Astrocyte of the spinal cord (primary cell): Measurements from ENCODE around the gene ACTRT2.

ENCODE experiments used
- DNase-seq: peaks from one replicate; pipeline ENCODE4 v3.0.0; 2011; ENCODE audit warnings: low read depth, low spot score
- H3K4me3 ChIP-seq: 2 replicates; pipeline ENCODE4 v1.5.1; 2011; ENCODE audit warnings: low read depth, mild to moderate bottlenecking, low read length, moderate library complexity
- CTCF ChIP-seq: IDR thresholded peaks from 2 replicates; pipeline ENCODE4 v1.5.1; 2012; ENCODE audit warnings: low read depth, mild to moderate bottlenecking, low read length, inconsistent platforms
- in situ Hi-C: cut with HindIII; loops from 2 replicates; pipeline ENCODE4 v1.10.0; 2017; ENCODE audit warnings: low sequenced_read_pairs

The ACTRT2 gene

DNA sequence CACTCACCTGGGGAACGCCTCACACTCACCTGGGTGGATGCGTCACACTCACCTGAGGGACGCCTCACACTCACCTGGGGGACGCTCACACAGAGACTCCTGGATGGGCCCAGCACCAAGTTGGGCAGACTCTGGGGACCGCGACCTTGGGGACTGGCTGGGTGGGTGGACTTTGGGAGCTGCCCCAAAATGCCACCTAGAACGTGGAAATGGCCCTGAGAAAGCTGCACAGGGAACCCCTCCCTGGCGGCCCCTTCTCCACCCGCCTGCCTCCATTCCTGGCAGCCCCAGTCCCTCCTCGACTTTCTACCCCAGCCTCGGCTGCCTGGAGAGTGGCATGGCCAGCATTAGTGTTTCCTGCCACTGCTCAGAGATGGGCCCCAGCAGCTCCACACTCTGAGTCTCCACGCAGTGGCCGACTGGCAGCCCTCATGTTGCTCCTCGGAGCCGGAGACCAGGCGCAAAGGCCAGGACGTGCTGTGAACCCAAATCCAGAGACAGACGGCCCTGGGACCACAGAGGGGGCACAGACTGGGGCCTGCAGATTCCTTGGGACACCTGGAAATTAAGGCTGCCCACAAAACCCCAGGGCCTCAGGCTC is 46.5 kb upstream of the ACTRT2 start:
- no peak overlapping the region for H3K4me3 ChIP-seq
- in situ Hi-C loops: no loop called here
- DNase-seq: no peak
- TF ChIP-seq CTCF: no peak

- no peak overlapping the region for H3K4me3 ChIP-seq
- in situ Hi-C loops: no loop called here
- DNase-seq: no peak
- TF ChIP-seq CTCF: no peak
Observed at GRCh38 chr1:2975466-2976179, 45.6 kb upstream of the ACTRT2 start.

DNA sequence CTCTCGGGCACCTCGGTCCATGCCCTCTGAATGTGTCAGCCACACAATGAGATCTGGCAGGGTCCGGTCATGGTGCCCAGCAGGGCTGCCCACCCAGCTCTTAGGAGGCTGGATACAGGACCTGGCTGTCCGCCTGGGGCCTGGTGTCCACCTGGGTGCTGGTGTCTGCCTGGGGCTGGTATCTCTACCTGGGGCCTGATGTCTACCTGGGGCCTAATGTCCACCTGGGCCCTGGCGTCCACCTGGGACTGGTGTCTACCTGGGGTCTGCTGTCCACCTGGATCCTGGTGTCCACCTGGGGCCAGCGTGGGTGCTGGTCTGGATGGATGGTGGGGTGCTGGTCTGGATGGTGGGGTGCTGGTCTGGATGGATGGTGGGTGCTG is 45.1 kb upstream of the ACTRT2 start:
- no peak for TF ChIP-seq CTCF
- DNase-seq: no peak
- in situ Hi-C loops: no loop called here

GRCh38 chr1:2977886-2978611 is 43.2 kb upstream of the ACTRT2 start:
- no peak for DNase-seq
- in situ Hi-C loops: no loop called here
- TF ChIP-seq CTCF: no peak
- no peak overlapping the region for H3K4me3 ChIP-seq

More for the DNA sequence above, 45.1 kb upstream of the ACTRT2 start:
- H3K4me3 ChIP-seq: no peak overlapping the region

DNA sequence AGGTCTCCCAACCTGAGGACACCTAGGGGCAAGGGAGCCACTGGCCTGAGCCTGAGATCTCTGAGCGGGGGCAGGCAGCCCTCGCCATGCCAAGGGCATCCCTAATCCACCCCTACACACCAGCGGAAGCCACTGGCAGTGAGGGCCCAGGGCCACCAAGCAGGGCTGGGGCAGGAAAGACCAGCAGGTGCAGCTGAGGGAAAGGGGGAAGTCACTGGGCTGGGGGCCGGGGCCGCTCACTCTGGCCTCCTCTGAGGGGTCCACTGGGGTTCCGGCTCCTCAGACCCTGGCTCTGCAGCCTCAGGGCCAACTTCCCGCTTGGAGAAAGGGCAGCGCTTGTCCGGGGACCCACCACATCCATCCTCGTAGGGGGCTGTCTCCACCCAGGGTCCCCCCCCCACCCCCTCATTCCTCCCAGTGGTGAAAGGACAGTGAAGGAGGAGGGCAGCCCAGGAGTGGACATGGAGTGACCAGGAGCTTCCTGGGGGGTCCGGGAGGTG is 42.5 kb upstream of the ACTRT2 start:
- DNase-seq: no peak
- no peak for TF ChIP-seq CTCF
- in situ Hi-C loops: no loop called here
- no peak overlapping the region for H3K4me3 ChIP-seq

- no peak overlapping the region for H3K4me3 ChIP-seq
- in situ Hi-C loops: no loop called here
- TF ChIP-seq CTCF: no peak
- no peak for DNase-seq
Observed at GRCh38 chr1:2979191-2980072, 41.8 kb upstream of the ACTRT2 start.
